GM12892 (cell line): ENCODE results near the gene GPR176.

ENCODE experiments used
- POLR2A ChIP-seq: IDR thresholded peaks from 2 replicates; pipeline ENCODE4 v1.6.1; 2011; ENCODE audit warnings: low read depth, low read length, control low read depth
- POLR2AphosphoS5 ChIP-seq: IDR thresholded peaks from 2 replicates; pipeline ENCODE4 v1.6.1; 2011; ENCODE audit warnings: low read depth, low read length, control low read depth
- TAF1 ChIP-seq: IDR thresholded peaks from 2 replicates; pipeline ENCODE4 v1.6.1; 2011; ENCODE audit warnings: low read depth, mild to moderate bottlenecking, control low read depth, low read length, borderline replicate concordance

GRCh38 chr15:39884351-39884750 lies 35.7 kb downstream of the GPR176 start:
- no peak for TF ChIP-seq POLR2AphosphoS5
- no peak for TF ChIP-seq POLR2A
- no peak for TF ChIP-seq TAF1
